GM18951 (cell line): ENCODE data around the gene VPS37D.

Experiments
- POLR2A ChIP-seq: IDR thresholded peaks from 4 replicates; pipeline ENCODE4 v1.6.1; 2011; ENCODE audit warnings: mild to moderate bottlenecking; ENCODE audit not compliant: insufficient read length, insufficient read depth; ENCODE audit errors: extremely low read depth
- in situ Hi-C: fragments of 300-500 bp; cut with MboI; formaldehyde crosslinking; loops from one replicate; pipeline ENCODE4 v1.12.0; 2022; ENCODE audit warnings: low sequenced_read_pairs, mixed read lengths, inconsistent platforms; ENCODE audit not compliant: unreplicated experiment

VPS37D gene, protein sequence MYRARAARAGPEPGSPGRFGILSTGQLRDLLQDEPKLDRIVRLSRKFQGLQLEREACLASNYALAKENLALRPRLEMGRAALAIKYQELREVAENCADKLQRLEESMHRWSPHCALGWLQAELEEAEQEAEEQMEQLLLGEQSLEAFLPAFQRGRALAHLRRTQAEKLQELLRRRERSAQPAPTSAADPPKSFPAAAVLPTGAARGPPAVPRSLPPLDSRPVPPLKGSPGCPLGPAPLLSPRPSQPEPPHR

DNA sequence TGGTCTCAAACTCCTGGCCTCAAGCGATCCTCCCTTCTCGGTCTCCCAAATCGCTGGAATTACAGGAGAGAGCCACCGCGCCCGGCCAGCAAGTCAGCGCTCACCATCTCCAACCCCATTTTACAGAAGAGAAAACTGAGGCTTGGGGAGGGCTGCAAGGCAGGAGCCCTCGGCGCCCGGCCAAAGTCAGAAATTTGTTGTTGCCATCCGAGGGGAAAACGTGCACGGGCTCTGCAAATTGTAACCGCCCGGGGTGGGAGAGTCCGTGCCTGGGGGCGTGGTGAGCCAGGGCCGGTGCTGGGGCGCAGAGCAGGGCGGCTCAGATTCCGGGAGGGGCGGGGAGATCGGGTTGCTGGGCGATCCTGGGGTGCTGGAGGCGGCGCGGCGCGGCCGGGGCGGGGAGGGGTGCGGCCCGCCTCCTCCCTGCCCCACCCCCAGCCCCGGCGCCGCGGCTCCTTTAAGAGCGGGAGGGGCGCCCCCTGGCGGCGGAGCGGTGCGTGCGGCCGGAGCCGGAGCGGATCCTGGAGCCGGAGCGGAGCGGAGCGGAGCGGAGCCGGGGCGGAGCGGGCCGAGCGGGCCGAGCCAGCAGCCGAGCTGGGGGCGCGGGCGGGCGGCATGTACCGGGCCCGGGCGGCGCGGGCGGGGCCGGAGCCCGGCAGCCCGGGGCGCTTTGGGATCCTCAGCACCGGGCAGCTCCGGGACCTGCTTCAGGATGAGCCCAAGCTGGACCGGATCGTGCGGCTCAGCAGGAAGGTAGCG lies at the start of gene VPS37D:
Gene VPS37D, plus strand, starts transcription at position 488 of the 759 bp plus-strand sequence. Its CDS starts 128 bp downstream, at position 616.
- in situ Hi-C loops: no loop called here
- TF ChIP-seq POLR2A: no peak

DNA sequence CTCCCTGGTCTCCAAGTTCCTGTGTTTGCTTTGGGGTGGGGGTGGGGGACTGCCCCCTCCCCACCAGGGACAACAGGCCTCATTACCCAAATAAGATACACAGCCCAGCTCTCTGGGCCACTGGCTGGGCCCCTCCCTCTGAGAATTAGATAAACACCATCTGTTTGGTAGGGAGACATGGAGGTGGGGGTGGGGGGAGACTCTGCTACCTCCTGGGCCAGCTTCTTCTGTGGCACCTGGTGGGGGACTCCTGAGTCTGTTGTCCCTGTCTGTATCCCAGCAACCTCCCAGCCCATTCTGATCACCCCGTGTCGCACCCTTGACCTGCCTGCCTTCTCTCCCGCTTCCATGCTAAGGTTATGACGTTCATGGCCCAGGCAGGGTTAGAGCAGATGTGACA lies 49.1 kb upstream of the VPS37D start:
- in situ Hi-C loops: loop anchor here (25.0 kb wide), 1 partner anchor 244 kb away; the partner anchor contains the start of gene TMEM270
- no peak for TF ChIP-seq POLR2A

DNA sequence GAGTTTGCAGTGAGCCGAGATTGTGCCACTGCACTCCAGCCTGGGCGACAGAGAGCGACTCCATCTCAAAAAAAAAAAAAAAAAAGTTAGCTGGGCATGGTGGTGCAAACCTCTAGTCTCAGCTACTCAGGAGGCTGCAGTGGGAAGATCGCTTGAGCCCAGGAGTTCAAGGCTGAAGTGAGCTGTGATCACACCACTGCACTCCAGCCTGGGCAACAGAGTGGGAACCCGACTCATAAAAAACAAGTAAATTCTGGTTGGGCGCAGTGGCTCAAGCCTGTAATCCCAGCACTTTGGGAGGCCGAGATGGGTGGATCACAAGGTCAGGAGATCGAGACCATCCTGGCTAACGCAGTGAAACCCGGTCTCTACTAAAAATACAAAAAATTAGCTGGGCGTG lies 48.2 kb upstream of the VPS37D start:
- in situ Hi-C loops: loop anchor here (25.0 kb wide), 1 partner anchor 243 kb away; the partner anchor contains the start of gene TMEM270

DNA sequence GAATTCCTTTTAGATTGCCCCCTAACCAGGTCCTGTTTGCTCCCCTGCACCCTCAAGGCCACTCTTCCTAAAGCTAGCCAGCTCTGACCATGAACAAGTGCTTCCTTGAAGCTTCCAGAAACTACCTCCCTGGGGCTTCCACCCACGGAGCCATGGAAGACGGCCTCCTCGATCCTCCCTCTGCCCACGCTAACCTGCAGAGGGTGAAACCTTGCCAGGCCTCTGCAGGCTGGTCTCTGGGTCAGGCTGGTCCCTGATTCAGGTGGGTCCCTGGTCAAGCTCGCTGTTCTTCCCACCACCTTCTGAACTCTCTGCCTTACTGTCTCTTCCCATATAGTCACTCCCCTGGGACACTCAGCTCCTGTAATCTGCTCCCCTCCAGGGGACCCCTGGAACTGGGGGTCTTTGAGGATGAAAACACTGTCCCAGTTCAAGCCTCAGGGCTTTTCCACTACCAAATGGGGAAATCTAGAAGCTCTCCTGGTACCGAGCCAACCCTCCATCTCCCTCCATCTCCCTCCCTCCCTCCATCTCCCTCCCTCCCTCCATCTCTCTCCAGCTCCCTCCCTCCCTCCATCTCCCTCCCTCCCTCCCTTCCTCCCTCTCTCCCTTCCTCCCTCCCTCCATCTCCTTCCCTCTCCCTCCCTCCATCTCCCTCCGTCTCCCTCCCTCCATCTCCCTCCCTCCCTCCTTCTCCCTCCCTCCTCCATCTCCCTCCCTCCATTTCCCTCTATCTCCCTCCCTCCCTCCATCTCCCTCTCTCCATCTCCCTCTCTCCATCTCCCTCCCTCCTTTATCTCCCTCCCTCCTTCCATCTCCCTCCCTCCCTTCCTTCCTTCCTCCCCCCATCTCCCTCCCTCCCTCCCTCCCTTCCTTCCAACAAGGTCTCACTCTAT lies 46.2 kb upstream of the VPS37D start:
- in situ Hi-C loops: loop anchor here (25.0 kb wide), 1 partner anchor 241 kb away; the partner anchor contains the start of gene TMEM270

DNA sequence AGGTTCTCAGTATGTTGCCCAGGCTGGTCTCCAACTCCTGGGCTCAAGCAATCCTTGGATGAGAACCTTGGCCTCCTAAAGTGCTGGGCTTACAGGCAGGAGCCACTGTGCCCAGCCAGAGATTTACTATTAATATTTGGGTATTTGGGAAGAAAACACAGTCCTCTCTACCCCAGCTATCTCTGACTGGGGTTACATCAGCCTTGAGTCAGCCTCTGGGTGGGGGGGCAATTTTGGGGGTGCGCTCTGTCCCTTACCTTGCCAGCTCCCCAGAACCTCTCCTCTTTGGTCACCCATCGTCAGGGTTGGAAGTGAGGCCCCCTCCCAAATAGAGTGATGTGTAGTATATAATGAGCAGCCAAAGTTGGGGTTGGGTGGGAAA lies 45.1 kb upstream of the VPS37D start:
- no peak for TF ChIP-seq POLR2A
- in situ Hi-C loops: loop anchor here (25.0 kb wide), 1 partner anchor 240 kb away; the partner anchor contains the start of gene TMEM270

More for the DNA sequence above, 46.2 kb upstream of the VPS37D start:
- no peak for TF ChIP-seq POLR2A

DNA sequence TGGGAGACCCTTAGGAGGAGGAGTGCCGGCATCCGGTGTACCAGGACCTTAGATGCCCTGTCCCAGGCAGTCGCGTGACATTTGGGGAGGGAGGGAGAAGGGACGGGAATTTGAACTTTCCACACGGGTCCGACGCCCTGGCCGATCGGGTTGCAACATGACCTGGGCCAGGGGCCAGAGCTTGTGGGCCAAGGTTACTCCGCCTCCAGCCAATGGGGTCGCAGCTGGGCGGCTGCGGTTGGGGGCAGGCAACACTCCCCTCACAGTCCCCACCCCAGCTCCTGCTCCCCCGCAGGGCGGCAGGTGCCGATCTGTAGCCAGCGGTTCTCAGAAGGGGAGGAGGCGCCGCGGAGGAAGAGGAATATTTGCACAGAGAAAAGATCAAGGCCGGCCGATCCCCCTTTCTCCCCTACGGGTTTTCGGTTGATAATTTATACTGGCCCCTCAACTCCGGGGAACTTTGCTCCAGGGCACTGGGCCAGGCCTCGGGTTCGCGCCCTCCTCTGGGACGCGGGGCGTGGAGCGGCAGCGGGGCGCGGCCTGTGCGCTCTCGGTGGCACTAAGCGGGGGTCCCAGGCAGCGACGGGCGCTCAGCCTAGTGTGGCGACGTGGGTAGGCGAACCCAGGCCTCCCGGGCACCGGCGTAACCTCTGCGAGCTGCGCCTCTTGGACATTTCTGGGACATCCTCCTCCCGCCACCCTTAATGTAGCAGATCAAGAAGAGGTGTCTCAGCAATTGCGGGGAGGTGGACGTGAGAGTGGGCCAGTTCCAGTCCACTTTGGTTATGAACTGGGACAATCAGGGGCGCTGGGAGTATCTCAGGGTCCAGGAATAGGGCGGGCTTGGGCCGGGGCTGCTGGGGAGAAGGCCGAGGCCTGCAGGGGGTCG lies 44.5 kb upstream of the VPS37D start:
- TF ChIP-seq POLR2A: no peak
- in situ Hi-C loops: loop anchor here (25.0 kb wide), 1 partner anchor 239 kb away; the partner anchor contains the start of gene TMEM270

DNA sequence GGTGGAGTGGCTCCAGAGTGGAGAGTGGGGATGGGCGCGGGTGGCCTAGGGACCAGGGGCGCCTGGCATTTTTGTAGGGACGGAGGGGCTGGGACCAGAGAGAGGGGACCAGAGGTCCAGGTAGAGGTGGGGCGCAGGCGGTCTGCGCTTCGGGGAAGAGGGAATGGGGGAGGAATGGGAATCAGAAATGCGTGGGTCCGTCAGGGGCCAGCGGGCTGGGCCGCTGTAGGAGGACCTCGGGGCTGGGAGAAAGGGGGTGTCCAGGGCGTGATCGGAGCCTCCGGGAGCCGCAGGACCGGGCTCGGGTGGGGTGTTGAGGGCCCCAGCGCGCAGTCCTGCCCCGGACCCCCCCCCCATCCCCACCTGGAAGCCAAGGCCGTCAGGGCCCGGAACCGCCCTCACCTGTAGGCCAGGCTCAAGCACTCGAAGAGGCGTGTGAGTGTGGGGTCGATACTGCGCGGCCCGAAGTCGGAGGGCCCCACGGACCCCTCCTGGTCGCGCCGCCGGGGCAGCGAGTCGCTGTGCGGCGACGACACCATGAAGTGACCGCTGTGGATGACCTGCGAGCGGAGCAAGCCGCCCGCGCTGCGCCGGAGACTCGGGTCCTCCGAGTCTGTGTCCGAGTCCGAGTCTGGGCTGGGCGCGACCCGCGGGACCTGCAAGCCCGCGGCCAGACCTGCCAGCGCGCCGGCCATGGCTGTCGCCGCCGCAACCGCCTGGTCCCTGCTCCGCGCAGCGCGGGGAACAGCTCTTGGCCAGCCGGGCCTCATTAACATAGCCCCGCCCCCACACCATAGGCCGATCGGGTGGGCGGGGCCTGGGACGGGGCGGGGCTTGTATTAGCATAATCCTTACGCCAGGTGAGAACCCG lies 43.6 kb upstream of the VPS37D start, which contains the start of gene MLXIPL:
Gene MLXIPL, minus strand, starts transcription at position 725 of the 871 bp plus-strand sequence. Its CDS starts 30 bp downstream, at position 695.
- in situ Hi-C loops: loop anchor here (25.0 kb wide), 1 partner anchor 238 kb away; the partner anchor contains the start of gene TMEM270
- TF ChIP-seq POLR2A: no peak

DNA sequence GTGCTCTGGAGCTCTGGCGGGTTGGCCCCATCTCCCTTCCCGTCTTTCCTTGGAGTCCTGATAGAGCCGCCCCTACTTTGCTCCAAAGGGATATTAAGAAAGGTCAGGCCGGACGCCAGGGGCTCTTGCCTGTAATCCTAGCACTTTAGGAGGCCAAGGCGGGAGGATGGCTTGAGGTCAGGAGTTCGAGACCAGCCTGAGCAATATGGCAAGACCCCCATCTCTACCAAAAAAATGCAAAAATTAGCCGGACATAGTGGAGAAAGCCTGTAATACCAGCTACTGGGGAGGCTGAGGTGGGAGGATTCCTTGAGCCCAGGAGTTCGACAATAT lies 43.0 kb upstream of the VPS37D start:
- TF ChIP-seq POLR2A: no peak
- in situ Hi-C loops: loop anchor here (25.0 kb wide), 1 partner anchor 238 kb away; the partner anchor contains the start of gene TMEM270

DNA sequence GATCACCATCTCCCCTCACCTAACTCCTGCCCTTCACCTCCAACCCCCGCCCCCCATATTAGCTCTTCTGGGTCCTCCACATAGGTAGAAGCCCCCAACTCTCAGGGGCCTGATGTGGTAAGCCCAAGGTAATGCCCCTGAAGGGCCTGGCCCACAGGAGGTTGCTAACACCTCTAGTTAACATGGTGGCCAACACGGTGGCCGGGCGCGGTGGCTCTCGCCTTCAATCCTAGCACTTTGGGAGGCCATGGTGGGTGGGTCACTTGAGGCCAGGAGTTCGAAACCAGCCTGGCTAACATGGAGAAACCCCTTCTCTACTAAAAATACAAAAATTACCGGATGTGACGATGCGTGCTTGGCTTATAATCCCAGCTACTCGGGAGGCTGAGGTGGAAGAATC lies 42.4 kb upstream of the VPS37D start:
- in situ Hi-C loops: no loop called here
- no peak for TF ChIP-seq POLR2A

DNA sequence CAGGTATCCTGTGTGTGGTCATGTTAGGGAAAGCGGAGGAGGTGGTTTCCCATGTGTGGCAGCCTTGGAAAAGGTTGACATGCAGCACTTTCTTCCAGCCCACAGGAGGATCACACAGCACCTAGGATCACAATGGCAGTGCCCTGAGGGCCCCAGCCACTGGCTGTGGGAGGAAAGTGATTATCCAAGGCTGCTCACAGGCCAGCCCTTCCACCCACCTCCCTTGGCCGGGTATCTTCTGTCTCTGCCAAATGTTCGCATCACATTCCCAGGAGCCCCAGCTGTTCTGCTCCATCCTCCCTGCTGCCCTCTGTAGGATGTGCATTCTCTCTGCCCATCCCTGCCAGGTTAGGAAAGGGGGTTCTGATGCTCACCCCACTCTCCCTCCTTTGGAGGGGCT lies 40.8 kb upstream of the VPS37D start:
- no peak for TF ChIP-seq POLR2A
- in situ Hi-C loops: no loop called here

DNA sequence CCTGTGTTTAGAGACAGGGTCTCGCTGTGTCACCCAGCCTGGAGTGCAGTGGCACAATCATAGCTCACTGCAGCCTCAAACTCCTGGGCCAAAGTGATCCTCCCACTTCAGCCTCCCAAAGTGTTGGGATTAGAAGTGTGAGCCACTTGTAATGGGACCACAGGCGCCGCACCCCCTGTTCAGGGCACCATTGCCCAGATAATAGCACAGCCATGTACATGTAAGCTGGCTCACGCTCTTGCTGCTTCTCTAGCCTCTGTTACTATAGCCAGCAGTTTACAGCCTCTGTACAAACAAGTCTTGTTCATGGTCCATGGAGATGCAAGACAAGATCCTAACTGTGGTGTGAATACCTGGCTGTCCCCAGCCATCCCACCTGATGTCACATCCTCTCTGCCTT lies 39.1 kb upstream of the VPS37D start:
- in situ Hi-C loops: no loop called here
- TF ChIP-seq POLR2A: no peak
